ENCODE results near the gene FRMD4B. TPM values are rescaled to one million over a fixed set of nuclear protein-coding genes. Genes with fewer than 3 reads are reported as not detected.

Gene FRMD4B
- total and polyA plus RNA-seq, 2 donors (not counting 3 experiments of a cell fraction or from before 2014, with no cell fraction given) = 66.4 to 89.7 TPM

DNA sequence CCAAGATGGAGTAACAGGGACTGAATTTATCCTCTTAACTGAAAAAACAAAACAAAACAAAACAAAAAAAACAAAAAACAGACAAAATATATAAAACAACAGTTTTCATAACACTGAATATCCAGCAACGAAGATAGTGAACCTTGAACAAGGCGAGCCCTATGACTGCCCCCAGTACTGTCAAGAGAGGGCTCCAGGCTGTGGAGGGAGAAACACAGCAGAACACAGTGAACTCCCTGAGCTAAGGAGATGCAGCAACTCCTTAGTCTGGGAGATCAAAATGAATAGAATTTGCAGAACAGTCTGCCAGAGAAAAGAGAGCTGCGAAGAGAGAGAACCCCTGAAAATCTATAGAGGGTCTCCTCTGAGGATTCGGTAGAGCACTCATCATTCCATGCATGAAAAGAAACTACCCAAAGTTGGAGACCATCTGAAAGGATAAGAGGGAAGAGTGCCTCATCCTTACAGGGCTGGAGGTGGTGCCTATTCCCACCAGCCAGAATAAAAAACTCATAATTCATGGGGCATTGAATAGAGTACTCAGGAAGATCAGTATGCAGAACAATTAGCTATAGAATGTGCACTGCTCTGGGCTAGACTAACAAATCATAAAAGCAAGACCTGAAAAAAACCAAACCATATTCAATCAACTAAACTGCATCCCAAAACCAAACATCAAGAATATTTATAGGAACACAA lies 101.8 kb downstream of the FRMD4B start:
- dilution Hi-C loops (cut with MboI; ENCODE audit: extremely low pct_ligation_motif_present, low sequenced_read_pairs) (no loop called here), intact Hi-C loops (cut with micrococcal nuclease) (no loop called here)
- no peak overlapping the region for H3K4me3 ChIP-seq (replicated peaks in 1 of 3; ENCODE audit: insufficient read depth in 1 of 3, low read depth in 1 of 3, low read length in 3 of 3)
- TF ChIP-seq EZH2 (IDR thresholded peaks at IDR 0.05; ENCODE audit: borderline replicate concordance, low read depth, low read length, severe bottlenecking) (no peak), MYC (IDR thresholded peaks at IDR 0.05; ENCODE audit: low read depth, low read length) (no peak), FOS (IDR thresholded peaks at IDR 0.05; ENCODE audit: borderline replicate concordance, insufficient read depth, low read length) (no peak), GATA2 (IDR thresholded peaks at IDR 0.05; ENCODE audit: insufficient read depth, insufficient read length, low read depth, low read length) (no peak), JUN (IDR thresholded peaks at IDR 0.05; ENCODE audit: borderline replicate concordance, insufficient read depth, insufficient read length, low read depth) (no peak), POLR2A (IDR thresholded peaks at IDR 0.05; ENCODE audit: low read depth, low read length) (no peak), MAX (IDR thresholded peaks at IDR 0.05; ENCODE audit: insufficient read depth, insufficient read length) (no peak), POLR2AphosphoS5 (IDR thresholded peaks at IDR 0.05; ENCODE audit: insufficient read depth, low read depth, low read length) (no peak)
- TF ChIP-seq, protein P1, sequence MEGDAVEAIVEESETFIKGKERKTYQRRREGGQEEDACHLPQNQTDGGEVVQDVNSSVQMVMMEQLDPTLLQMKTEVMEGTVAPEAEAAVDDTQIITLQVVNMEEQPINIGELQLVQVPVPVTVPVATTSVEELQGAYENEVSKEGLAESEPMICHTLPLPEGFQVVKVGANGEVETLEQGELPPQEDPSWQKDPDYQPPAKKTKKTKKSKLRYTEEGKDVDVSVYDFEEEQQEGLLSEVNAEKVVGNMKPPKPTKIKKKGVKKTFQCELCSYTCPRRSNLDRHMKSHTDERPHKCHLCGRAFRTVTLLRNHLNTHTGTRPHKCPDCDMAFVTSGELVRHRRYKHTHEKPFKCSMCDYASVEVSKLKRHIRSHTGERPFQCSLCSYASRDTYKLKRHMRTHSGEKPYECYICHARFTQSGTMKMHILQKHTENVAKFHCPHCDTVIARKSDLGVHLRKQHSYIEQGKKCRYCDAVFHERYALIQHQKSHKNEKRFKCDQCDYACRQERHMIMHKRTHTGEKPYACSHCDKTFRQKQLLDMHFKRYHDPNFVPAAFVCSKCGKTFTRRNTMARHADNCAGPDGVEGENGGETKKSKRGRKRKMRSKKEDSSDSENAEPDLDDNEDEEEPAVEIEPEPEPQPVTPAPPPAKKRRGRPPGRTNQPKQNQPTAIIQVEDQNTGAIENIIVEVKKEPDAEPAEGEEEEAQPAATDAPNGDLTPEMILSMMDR (IDR thresholded peaks at IDR 0.05; ENCODE audit: extremely low read depth in 1 of 2, insufficient read depth in 1 of 2, low read depth in 1 of 2, low read length in 2 of 2) = no peak
- H3K36me3 ChIP-seq (ENCODE audit: control insufficient read depth in 2 of 2, extremely low read depth in 1 of 2, insufficient read depth in 2 of 2, low read length in 2 of 2) = peaks cover 0 to 13% of the 10 kb centered on the region in 2 experiments
- no peaks in the 10 kb centered on the region for H3K27me3 ChIP-seq (ENCODE audit: control insufficient read depth in 2 of 2, insufficient read depth in 2 of 2, low read length in 2 of 2)
- H3K9me3 ChIP-seq (replicated peaks; ENCODE audit: control insufficient read depth, insufficient read depth, low read length) = no peaks in the 10 kb centered on the region
- H3K4me2 ChIP-seq (ENCODE audit: insufficient read depth, low read length) = no peak overlapping the region
- ChIA-PET CTCF (no interaction called here), POLR2A (no interaction called here)
- no peak overlapping the region for H2AFZ ChIP-seq (ENCODE audit: low read depth, low read length)
- no peak overlapping the region for H3K27ac ChIP-seq (ENCODE audit: insufficient read depth, low read depth, low read length)
- no peaks in the 10 kb centered on the region for H3K9me1 ChIP-seq (replicated peaks; ENCODE audit: control insufficient read depth, extremely low read depth, insufficient read depth, low read length)
- no peaks in the 10 kb centered on the region for H4K20me1 ChIP-seq (replicated peaks; ENCODE audit: control insufficient read depth, extremely low read depth, insufficient read depth, low read length)
- no TSS peak for BruUV-seq (replicated peaks)
- H3K79me2 ChIP-seq (ENCODE audit: control insufficient read depth, insufficient read depth, low read length) = no peaks in the 10 kb centered on the region
- FAIRE-seq (no peak), DNase-seq (ENCODE audit: low read depth, low spot score) (no peak)
- H3K9ac ChIP-seq (replicated peaks; ENCODE audit: extremely low read depth, insufficient read depth, low read length) = no peak overlapping the region
- peaks cover 13% of the 10 kb centered on the region for H3K4me1 ChIP-seq (ENCODE audit: control insufficient read depth, extremely low read depth, insufficient read depth, low read length)

All from endothelial cell of umbilical vein (primary cell).